K562 (cell line): Measurements from ENCODE around the gene ZNF669. TPM values are rescaled to one million over a fixed set of nuclear protein-coding genes. Genes with fewer than 3 reads are reported as not detected.

ENCODE experiments used
- CTCFL ChIP-seq: IDR thresholded peaks from 2 replicates; pipeline ENCODE4 v1.6.1; 2011; ENCODE audit warnings: borderline replicate concordance, low read depth, mild to moderate bottlenecking, moderate library complexity, low read length; ENCODE audit not compliant: insufficient read depth, poor library complexity, severe bottlenecking
- HOXB6 ChIP-seq: fragments of 250-450 bp; sonication (Bioruptor Pico); IDR thresholded peaks from 2 replicates; pipeline ENCODE4 v1.5.1; 2022; ENCODE audit warnings: mild to moderate bottlenecking, borderline replicate concordance
- MNT ChIP-seq, 2 experiments: fragments of 450-650 bp; conservative IDR thresholded peaks; 2 replicates each; pipeline ENCODE4 v1.6.1; 2017; ENCODE audit warnings: mild to moderate bottlenecking in 2 of 2, moderate library complexity in 2 of 2
- RUNX1 ChIP-seq: sonication (generic); IDR thresholded peaks from 2 replicates; pipeline ENCODE4 v1.6.1; 2016; ENCODE audit warnings: antibody characterized with exemption, low read depth
- TCF7 ChIP-seq: sonication (generic); IDR thresholded peaks from 2 replicates; pipeline ENCODE4 v1.6.1; 2016; ENCODE audit warnings: antibody characterized with exemption, borderline replicate concordance
- THRB ChIP-seq: fragments of 450-650 bp; formaldehyde crosslinking; conservative IDR thresholded peaks from 2 replicates; pipeline ENCODE4 v1.4.0; 2022; ENCODE audit warnings: mild to moderate bottlenecking, missing genetic modification characterization
- ZBTB40 ChIP-seq, 2 experiments: fragments of 450-650 bp in 1 of 2; sonication (generic) in 1 of 2; formaldehyde crosslinking in 1 of 2; IDR thresholded peaks; 2 replicates each; pipeline versions ENCODE4 v1.7.1 to v1.9.0; 2016 to 2022; ENCODE audit warnings: inconsistent platforms in 1 of 2, mild to moderate bottlenecking in 1 of 2, missing genetic modification reagents in 1 of 2
- ZKSCAN3 ChIP-seq: fragments of 250-450 bp; sonication (Bioruptor Pico); IDR thresholded peaks from 2 replicates; pipeline ENCODE4 v1.4.0; 2020
- ZNF165 ChIP-seq: fragments of 250-450 bp; sonication (Bioruptor Pico); IDR thresholded peaks from 2 replicates; pipeline ENCODE4 v1.4.0; 2020; ENCODE audit warnings: borderline replicate concordance
- ZNF239 ChIP-seq: fragments of 250-450 bp; sonication (Bioruptor Pico); IDR thresholded peaks from 2 replicates; pipeline ENCODE4 v1.4.0; 2020; ENCODE audit warnings: mild to moderate bottlenecking
- ZNF699 ChIP-seq: fragments of 250-450 bp; sonication (Bioruptor Pico); IDR thresholded peaks from 2 replicates; pipeline ENCODE4 v1.8.0; 2021; ENCODE audit warnings: mild to moderate bottlenecking, moderate library complexity; ENCODE audit not compliant: insufficient replicate concordance
- ZSCAN32 ChIP-seq: fragments of 450-650 bp; formaldehyde crosslinking; IDR thresholded peaks from 2 replicates; pipeline ENCODE4 v1.4.0; 2020; ENCODE audit warnings: mild to moderate bottlenecking, moderate library complexity
- polyA plus RNA-seq, 8 experiments: library from polyadenylated mRNA; depleted of rRNA in 4 of 8; stranded (reverse) in 5 of 8; unstranded in 3 of 8; fragments of >200 nt; fragmentation: Nextera tagmentation in 2 of 8; fragmentation: Illumina TruSeq in 1 of 8; extraction: Ambion mirVana in 2 of 8; extraction: Trizol in 1 of 8; gene quantifications; 2 replicates each; pipeline versions ENCODE4 v1.2.1 to v1.2.3, GENCODE V29; 2011 to 2014; ENCODE audit warnings: inconsistent platforms in 1 of 8, missing spikeins in 1 of 8
- total RNA-seq, 7 experiments: library from RNA; depleted of rRNA in 6 of 7; stranded (reverse); fragments of >200 nt in 6 of 7; fragmentation: Illumina TruSeq in 2 of 7; extraction: Trizol in 2 of 7; gene quantifications; 2 replicates each; pipeline versions ENCODE4 v1.2.1 to v1.2.3, GENCODE V29; 2011 to 2021; ENCODE audit warnings: low replicate concordance in 1 of 7

Gene ZNF669
- total and polyA plus RNA-seq, 9 of the 15 experiments (the other 6 are each of a cell fraction or from before 2014, with no cell fraction given), result 5.3 to 18.3 (median 10.2) TPM

- TF ChIP-seq HOXB6 (CRISPR knock-in tag), result no peak
- TF ChIP-seq THRB (CRISPR knock-in tag), result no peak
- TF ChIP-seq ZNF165, result no peak
- no peak for TF ChIP-seq CTCFL
- peak; percentile 97 for TF ChIP-seq ZBTB40 (IDR thresholded peaks at IDR 0.05)
- TF ChIP-seq ZBTB40 (CRISPR knock-in tag; IDR thresholded peaks at IDR 0.05), result no peak
- no peak for TF ChIP-seq ZSCAN32
- peak; percentile 68 to 81 for TF ChIP-seq MNT (conservative IDR thresholded peaks at IDR 0.05)
- peak; percentile 75; the same call in 1 of the 2 replicates for TF ChIP-seq TCF7
- no peak for TF ChIP-seq ZKSCAN3
- no peak for TF ChIP-seq RUNX1
- TF ChIP-seq ZNF699 (CRISPR knock-in tag), result no peak
- TF ChIP-seq ZNF239 (CRISPR knock-in tag), result no peak
Measured at GRCh38 chr1:247103859-247104591, at the start of gene ZNF669 (continued).
